ENCODE measurements around the gene HERC3. TPM values are rescaled to one million over a fixed set of nuclear protein-coding genes. Genes with fewer than 3 reads are reported as not detected.

Gene HERC3
- total RNA-seq, 1 donor from 2014 or later: 14.0 TPM

DNA sequence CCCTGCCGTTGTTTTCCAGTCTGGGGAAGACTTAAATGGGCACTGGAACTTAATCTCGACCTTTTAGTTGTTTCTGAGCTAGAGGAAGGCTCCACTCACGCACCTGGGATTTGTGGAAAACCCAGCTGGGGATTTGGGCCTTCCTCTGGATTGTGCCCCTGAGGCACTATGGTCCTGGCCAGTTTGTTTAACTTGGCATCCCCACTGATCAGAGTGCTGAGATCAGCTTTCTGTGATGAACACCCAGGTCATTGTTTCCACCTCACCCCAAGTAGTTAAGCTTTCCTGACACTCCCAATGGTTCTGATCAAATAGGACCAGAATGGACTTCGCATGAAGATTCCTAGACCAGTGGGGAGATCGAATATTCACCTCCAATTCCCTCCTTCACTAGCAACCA lies 125.8 kb downstream of the HERC3 start:
- H3K9me3 Mint-ChIP-seq (ENCODE audit: unreplicated experiment): peaks cover 20% of the 10 kb centered on the region

DNA sequence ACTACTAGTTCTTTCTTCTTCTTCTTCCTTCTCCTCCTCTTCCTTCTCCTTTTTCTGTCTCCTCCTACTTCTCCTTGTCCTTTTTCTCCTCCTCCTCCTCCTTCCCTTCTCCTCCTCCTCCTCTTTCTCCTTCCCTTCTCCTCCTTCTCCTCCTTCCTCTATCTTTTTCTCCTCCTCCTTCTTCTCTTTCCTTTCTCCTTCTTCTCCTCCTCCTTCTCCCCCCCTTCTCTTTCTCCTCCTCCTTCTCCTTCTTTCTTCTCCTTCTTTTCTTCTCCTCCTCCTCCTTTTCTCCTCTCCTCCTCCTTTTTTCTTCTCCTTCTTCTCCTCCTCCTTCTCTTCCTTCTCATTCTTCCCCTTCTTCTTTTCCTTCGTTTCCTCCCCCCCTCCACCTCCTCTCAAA lies 127.1 kb downstream of the HERC3 start:
- peaks cover 39% of the 10 kb centered on the region for H3K36me3 Mint-ChIP-seq (ENCODE audit: unreplicated experiment)
- H3K9me3 Mint-ChIP-seq (ENCODE audit: unreplicated experiment): peaks cover 20% of the 10 kb centered on the region
- H3K4me3 Mint-ChIP-seq (ENCODE audit: unreplicated experiment): no peak overlapping the region
- TF ChIP-seq, protein P1, sequence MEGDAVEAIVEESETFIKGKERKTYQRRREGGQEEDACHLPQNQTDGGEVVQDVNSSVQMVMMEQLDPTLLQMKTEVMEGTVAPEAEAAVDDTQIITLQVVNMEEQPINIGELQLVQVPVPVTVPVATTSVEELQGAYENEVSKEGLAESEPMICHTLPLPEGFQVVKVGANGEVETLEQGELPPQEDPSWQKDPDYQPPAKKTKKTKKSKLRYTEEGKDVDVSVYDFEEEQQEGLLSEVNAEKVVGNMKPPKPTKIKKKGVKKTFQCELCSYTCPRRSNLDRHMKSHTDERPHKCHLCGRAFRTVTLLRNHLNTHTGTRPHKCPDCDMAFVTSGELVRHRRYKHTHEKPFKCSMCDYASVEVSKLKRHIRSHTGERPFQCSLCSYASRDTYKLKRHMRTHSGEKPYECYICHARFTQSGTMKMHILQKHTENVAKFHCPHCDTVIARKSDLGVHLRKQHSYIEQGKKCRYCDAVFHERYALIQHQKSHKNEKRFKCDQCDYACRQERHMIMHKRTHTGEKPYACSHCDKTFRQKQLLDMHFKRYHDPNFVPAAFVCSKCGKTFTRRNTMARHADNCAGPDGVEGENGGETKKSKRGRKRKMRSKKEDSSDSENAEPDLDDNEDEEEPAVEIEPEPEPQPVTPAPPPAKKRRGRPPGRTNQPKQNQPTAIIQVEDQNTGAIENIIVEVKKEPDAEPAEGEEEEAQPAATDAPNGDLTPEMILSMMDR (IDR thresholded peaks at IDR 0.05; ENCODE audit: partially characterized antibody, unreplicated experiment): no peak
- H3K27me3 Mint-ChIP-seq (ENCODE audit: unreplicated experiment): no peaks in the 10 kb centered on the region
- no peak for DNase-seq
- no peak overlapping the region for H3K27ac Mint-ChIP-seq (ENCODE audit: unreplicated experiment)
- H3K4me1 Mint-ChIP-seq (ENCODE audit: low read depth, unreplicated experiment): no peaks in the 10 kb centered on the region

More for the DNA sequence above, 125.8 kb downstream of the HERC3 start:
- no peak for DNase-seq
- Mint-ChIP-seq H3K27ac (ENCODE audit: unreplicated experiment) (no peak overlapping the region), H3K4me1 (ENCODE audit: low read depth, unreplicated experiment) (no peaks in the 10 kb centered on the region), H3K27me3 (ENCODE audit: unreplicated experiment) (no peaks in the 10 kb centered on the region), H3K4me3 (ENCODE audit: unreplicated experiment) (no peak overlapping the region), H3K36me3 (ENCODE audit: unreplicated experiment) (peaks cover 40% of the 10 kb centered on the region)
- TF ChIP-seq, protein P1 (IDR thresholded peaks at IDR 0.05; ENCODE audit: partially characterized antibody, unreplicated experiment): no peak

DNA sequence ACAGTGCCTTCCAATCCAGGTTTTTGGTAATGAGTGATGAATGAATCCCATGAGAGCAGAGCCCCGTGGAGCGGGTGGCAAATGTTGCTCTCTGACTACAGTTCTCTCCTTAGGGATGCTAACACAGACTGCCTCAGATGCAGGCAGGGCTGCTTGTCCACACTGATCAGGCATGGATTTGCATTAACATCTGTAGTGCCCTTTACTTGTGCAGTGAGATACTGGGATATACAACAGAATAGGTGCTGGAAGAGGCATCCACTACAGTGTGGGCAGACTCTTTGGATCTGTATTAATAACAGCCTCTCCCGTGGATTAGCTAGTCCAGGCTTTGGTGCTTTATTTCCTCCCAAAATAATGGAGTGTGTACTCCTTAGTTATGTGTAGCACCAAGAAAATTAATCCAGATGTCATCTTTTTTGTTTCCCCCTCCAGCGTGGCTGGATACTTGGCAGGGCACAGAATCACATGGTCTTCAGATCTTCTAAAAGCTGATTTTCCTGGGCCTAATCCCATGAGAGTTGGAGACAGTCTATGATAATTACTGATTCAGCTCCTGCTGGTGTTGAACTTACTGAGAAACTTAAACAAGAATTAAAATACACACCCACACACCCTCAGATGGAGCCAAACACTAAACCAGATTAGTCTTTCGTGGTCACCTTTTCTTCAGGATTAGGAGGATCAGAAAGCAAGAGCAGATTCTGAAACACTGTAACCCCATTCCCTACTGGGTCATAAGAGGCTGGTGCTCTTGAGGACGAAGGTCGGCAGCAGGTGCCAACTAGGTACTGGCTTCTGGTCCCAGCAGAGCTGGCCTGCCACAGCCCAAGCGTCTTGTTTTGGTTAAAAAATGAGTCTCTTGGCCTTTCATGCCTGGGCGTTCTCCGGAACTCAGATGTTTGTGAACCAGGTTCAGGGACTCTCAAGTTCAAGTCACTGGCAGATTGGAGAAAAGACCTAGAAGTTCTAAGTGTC lies 128.5 kb downstream of the HERC3 start:
- H3K27ac Mint-ChIP-seq (ENCODE audit: unreplicated experiment): peak overlapping the region; percentile 22
- H3K4me1 Mint-ChIP-seq (ENCODE audit: low read depth, unreplicated experiment): no peaks in the 10 kb centered on the region
- TF ChIP-seq, protein P1 (IDR thresholded peaks at IDR 0.05; ENCODE audit: partially characterized antibody, unreplicated experiment): no peak
- peaks cover 36% of the 10 kb centered on the region for H3K36me3 Mint-ChIP-seq (ENCODE audit: unreplicated experiment)
- no peak for DNase-seq
- peaks cover 20% of the 10 kb centered on the region for H3K9me3 Mint-ChIP-seq (ENCODE audit: unreplicated experiment)
- no peaks in the 10 kb centered on the region for H3K27me3 Mint-ChIP-seq (ENCODE audit: unreplicated experiment)
- no peak overlapping the region for H3K4me3 Mint-ChIP-seq (ENCODE audit: unreplicated experiment)

DNA sequence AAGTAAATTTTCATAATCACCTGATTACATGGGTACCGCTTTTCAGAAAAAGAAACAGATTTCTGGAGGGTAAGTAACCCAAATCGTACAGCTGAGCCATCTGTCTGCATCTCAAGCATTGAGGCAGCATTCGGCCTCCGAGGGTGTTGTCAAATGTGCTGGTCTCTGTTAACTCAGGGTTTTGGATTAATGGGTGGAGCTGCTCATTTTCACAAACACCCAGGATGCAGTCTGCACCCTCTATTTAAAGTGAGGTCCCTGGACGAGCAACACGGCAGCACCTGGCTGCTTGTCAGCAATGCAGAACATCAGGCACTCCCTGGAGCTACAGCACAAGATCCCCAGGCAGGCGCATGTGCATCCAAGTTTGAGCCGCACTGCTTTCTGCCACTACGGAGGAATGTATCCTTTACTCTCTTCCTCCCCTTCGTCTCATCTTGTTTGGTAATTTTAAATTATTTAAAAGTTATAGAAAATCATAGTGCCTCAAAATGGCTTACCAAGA lies 130.0 kb downstream of the HERC3 start:
- Mint-ChIP-seq H3K9me3 (ENCODE audit: unreplicated experiment) (peaks cover 15% of the 10 kb centered on the region), H3K4me3 (ENCODE audit: unreplicated experiment) (no peak overlapping the region), H3K4me1 (ENCODE audit: low read depth, unreplicated experiment) (peaks cover 3% of the 10 kb centered on the region), H3K36me3 (ENCODE audit: unreplicated experiment) (peaks cover 23% of the 10 kb centered on the region), H3K27me3 (ENCODE audit: unreplicated experiment) (no peaks in the 10 kb centered on the region), H3K27ac (ENCODE audit: unreplicated experiment) (no peak overlapping the region)
- no peak for DNase-seq
- TF ChIP-seq, protein P1 (IDR thresholded peaks at IDR 0.05; ENCODE audit: partially characterized antibody, unreplicated experiment): no peak

DNA sequence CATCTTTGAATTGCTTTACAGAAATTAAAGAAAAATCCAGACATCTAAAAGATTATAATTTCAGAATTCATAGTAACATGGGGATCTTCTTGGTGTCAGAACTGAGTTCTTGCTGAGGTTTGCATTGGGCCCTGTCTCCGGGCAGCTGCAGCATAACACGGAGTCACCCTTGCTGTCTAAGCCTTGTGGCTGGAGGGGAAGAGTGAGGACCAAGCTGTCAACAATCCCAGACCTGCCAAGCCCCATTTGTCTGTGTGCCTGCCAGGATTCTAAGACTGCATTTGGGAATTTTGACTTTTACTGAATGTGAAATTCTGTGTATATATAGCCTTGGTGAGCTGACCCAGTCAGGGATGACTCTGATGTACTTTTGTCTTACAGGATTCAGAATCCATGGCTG lies 130.5 kb downstream of the HERC3 start:
- no peak overlapping the region for H3K27ac Mint-ChIP-seq (ENCODE audit: unreplicated experiment)
- H3K36me3 Mint-ChIP-seq (ENCODE audit: unreplicated experiment): peaks cover 18% of the 10 kb centered on the region
- DNase-seq: no peak
- TF ChIP-seq, protein P1 (IDR thresholded peaks at IDR 0.05; ENCODE audit: partially characterized antibody, unreplicated experiment): no peak
- H3K4me3 Mint-ChIP-seq (ENCODE audit: unreplicated experiment): no peak overlapping the region
- H3K27me3 Mint-ChIP-seq (ENCODE audit: unreplicated experiment): no peaks in the 10 kb centered on the region
- peaks cover 11% of the 10 kb centered on the region for H3K9me3 Mint-ChIP-seq (ENCODE audit: unreplicated experiment)
- H3K4me1 Mint-ChIP-seq (ENCODE audit: low read depth, unreplicated experiment): peaks cover 3% of the 10 kb centered on the region
